ENCODE results near the gene CTXND1. TPM values are rescaled to one million over a fixed set of nuclear protein-coding genes. Genes with fewer than 3 reads are reported as not detected.

CTXND1 gene
- polyA plus RNA-seq, 3 donors, result not detected

GRCh38 chr15:80199869-80200268 is 52.1 kb downstream of the CTXND1 start:
- Histone ChIP-seq H3K36me3 (replicated peaks in 1 of 2; ENCODE audit: control insufficient read depth in 1 of 2, insufficient read depth in 2 of 2, low read length in 2 of 2) (no peaks in the 10 kb centered on the region), H3K9ac (ENCODE audit: insufficient read depth, low read length, poor library complexity, severe bottlenecking) (no peak overlapping the region), H3K27ac (ENCODE audit: low read depth in 1 of 2, low read length in 2 of 2) (no peak overlapping the region), H3K27me3 (ENCODE audit: control insufficient read depth in 2 of 2, insufficient read depth in 2 of 2, low read length in 2 of 2) (no peaks in the 10 kb centered on the region), H2AFZ (ENCODE audit: insufficient read depth, low read depth, low read length, poor library complexity, severe bottlenecking) (no peak overlapping the region), H3K9me3 (replicated peaks in 1 of 2; ENCODE audit: control insufficient read depth in 1 of 2, insufficient read depth in 1 of 2, low read length in 2 of 2) (no peaks in the 10 kb centered on the region), H3K4me3 (replicated peaks in 1 of 3; ENCODE audit: low read depth in 2 of 3, low read length in 3 of 3) (no peak overlapping the region), H3K4me1 (ENCODE audit: control insufficient read depth in 1 of 2, insufficient read depth in 2 of 2, low read length in 2 of 2) (no peaks in the 10 kb centered on the region), H3K79me2 (ENCODE audit: insufficient read depth, low read length) (no peaks in the 10 kb centered on the region), H4K20me1 (ENCODE audit: insufficient read depth, low read length) (no peaks in the 10 kb centered on the region), H3K4me2 (replicated peaks; ENCODE audit: extremely low read depth, low read length, poor library complexity, severe bottlenecking) (no peak overlapping the region)
- WGBS (ENCODE audit: insufficient coverage), result 100% methylated on average over 3 of the region's 3 CpGs
- no peak for TF ChIP-seq CTCF (IDR thresholded peaks at IDR 0.05)
- H3K27ac Mint-ChIP-seq, result no peak overlapping the region
- H3K4me1 Mint-ChIP-seq, result no peaks in the 10 kb centered on the region
- intact Hi-C loops (cut with micrococcal nuclease), result no loop called here
- no peak for DNase-seq
- H3K9me3 Mint-ChIP-seq, result peaks cover 0 to 5% (median 0%) of the 10 kb centered on the region in 7 donors
- H3K27me3 Mint-ChIP-seq (ENCODE audit: low read depth in 3 of 3), result peaks cover 1 to 2% (median 1%) of the 10 kb centered on the region in 3 donors
- H3K4me3 Mint-ChIP-seq, result no peak overlapping the region
- no peaks in the 10 kb centered on the region for H3K36me3 Mint-ChIP-seq

- Histone ChIP-seq H3K79me2 (ENCODE audit: insufficient read depth, low read length) (no peaks in the 10 kb centered on the region), H3K4me3 (replicated peaks in 1 of 3; ENCODE audit: low read depth in 2 of 3, low read length in 3 of 3) (no peak overlapping the region), H3K9me3 (replicated peaks in 1 of 2; ENCODE audit: control insufficient read depth in 1 of 2, insufficient read depth in 1 of 2, low read length in 2 of 2) (no peaks in the 10 kb centered on the region), H3K27me3 (ENCODE audit: control insufficient read depth in 2 of 2, insufficient read depth in 2 of 2, low read length in 2 of 2) (no peaks in the 10 kb centered on the region), H3K27ac (ENCODE audit: low read depth in 1 of 2, low read length in 2 of 2) (no peak overlapping the region), H3K4me2 (replicated peaks; ENCODE audit: extremely low read depth, low read length, poor library complexity, severe bottlenecking) (no peak overlapping the region), H2AFZ (ENCODE audit: insufficient read depth, low read depth, low read length, poor library complexity, severe bottlenecking) (no peak overlapping the region), H3K36me3 (replicated peaks in 1 of 2; ENCODE audit: control insufficient read depth in 1 of 2, insufficient read depth in 2 of 2, low read length in 2 of 2) (no peaks in the 10 kb centered on the region), H4K20me1 (ENCODE audit: insufficient read depth, low read length) (no peaks in the 10 kb centered on the region), H3K9ac (ENCODE audit: insufficient read depth, low read length, poor library complexity, severe bottlenecking) (no peak overlapping the region), H3K4me1 (ENCODE audit: control insufficient read depth in 1 of 2, insufficient read depth in 2 of 2, low read length in 2 of 2) (no peaks in the 10 kb centered on the region)
- no CpG with 5 or more reads among the region's 2 CpGs for WGBS (ENCODE audit: insufficient coverage)
- Mint-ChIP-seq H3K4me3 (no peak overlapping the region), H3K27me3 (ENCODE audit: low read depth in 3 of 3) (peaks cover 1 to 2% (median 1%) of the 10 kb centered on the region in 3 donors), H3K27ac (peak overlapping the region in 2 of 7 donors; percentile 45 to 63), H3K4me1 (no peaks in the 10 kb centered on the region), H3K9me3 (peaks cover 0 to 5% (median 0%) of the 10 kb centered on the region in 7 donors), H3K36me3 (no peaks in the 10 kb centered on the region)
- intact Hi-C loops (cut with micrococcal nuclease), result no loop called here
- no peak for TF ChIP-seq CTCF (IDR thresholded peaks at IDR 0.05)
- DNase-seq, result no peak
Observed at GRCh38 chr15:80199366-80199765, 52.6 kb downstream of the CTXND1 start.
